HG03039 (cell line): ENCODE data around the gene DISP2.

ENCODE experiments used
- ATAC-seq: cut with Tn5 transposase; IDR thresholded peaks from one replicate; pipeline ENCODE4 v1.9.1; 2021; ENCODE audit warnings: mild to moderate bottlenecking, moderate library complexity; ENCODE audit not compliant: unreplicated experiment

DISP2 gene

DNA sequence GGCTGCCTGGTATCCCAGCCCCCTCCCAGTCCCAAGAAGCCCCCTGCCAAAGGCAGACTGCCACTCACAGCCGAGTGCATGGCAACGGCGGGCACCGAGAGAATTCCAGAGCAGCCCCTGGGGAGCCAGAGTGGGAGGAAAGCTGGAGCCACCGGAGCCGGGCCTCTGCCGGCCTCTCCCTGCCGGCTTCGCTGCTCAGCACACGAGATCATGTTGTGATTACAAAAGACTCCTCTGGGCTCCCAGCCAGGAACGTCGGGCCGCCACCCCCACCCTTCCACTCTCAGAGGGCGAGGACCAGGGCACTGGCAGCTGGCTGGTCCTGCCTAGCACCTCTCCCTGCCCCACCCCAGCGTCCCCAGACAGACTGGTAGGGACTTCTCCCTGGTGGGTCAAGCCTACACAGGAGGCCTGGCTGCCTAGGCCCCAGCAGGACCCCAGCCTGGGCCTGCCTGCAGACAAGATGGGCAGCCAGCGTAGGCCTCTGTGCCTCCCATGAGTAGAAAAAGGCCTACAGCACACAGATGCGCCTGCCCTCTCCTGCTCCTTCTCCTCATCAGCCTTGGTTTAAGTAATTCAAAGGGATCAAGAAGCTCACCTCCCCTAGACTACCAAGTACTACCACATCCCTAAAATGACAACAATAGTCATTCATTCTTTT, 17.1 kb upstream of the DISP2 start, which contains the start of gene CCDC9B:
CCDC9B (minus strand) TSS at position 200 of the 661 bp plus-strand sequence; CDS start at position 80, 120 bp downstream.
- no peak for ATAC-seq

DNA sequence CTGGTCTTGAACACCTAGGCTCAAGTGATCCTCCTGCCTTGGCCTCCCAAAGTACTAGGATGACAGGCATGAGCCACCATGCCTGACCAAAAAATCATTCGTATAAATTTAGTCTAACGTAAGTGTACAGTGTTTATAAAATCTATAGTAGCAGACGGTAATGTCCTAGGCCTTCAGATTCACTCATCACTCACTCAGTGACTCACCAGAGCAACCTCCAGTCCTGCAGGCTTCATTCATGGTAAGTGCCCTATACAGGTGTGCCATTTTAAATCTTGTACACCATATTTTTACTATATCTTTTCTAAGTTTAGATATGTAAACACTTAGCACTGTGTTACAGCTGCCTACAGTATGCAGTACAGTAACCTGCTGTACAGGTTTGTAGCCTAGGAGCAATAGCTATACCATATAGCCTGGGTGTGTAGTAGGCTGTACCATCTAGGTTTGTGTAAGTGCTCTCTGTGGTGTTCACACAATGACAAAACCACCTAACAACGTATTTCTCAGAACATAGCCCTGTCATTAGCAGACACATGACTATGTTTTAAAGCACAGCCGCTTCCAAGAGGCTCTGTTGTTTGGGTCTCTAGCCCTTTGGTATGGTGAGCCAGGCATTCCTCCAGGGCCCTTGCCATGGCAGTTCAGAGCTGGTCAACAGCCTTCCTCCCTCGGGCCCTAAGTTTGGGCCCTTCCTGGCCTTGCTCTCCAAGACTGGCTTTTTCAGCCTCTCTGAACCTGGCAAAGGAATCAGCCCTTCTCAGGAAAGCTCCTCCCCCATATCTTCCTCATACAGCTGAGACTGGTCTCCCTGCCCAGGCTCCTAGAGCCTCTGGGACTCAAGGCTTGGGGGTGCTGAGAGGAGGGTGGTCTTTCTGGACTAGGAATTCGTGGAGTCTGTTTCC, 15.4 kb upstream of the DISP2 start:
- no peak for ATAC-seq

DNA sequence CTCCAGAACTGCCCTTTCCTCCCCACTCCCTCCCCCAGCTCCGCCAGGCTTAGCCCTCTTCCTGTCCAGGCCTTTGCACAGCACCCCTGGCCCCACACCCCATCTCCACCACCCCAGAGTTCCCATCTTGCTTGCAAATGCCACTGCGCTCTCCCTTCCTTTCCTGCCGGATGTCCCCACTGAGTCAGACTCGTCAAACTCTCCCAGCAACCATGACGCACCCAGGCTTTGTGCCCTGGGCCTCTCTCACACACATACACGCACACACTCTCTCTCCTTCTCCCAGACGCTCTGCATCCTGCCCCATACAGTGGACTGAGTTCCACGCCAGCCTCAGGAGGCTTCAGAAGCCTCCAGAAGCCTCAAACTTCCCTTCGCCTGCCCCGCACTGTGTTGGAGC, 14.5 kb upstream of the DISP2 start:
- ATAC-seq, result no peak

DNA sequence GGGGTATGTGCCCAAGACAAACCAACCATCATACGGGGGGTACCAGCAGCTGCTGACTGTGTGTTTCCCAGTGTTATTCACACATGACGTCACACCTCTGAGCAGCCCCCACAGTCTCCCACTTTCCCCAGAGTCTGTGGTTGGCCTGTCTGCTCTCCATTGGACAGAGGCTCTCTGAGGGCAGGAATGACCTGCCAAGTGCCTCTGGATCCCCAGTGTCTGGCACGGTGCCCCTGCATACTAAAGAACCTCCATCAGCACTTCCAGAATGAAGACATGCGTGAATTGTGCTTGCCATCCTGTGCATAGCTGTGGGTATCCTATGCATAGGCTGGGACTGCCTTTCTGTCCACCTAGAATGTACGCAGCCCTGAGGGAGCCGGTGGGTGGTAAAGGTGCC, 13.8 kb upstream of the DISP2 start:
- no peak for ATAC-seq

DNA sequence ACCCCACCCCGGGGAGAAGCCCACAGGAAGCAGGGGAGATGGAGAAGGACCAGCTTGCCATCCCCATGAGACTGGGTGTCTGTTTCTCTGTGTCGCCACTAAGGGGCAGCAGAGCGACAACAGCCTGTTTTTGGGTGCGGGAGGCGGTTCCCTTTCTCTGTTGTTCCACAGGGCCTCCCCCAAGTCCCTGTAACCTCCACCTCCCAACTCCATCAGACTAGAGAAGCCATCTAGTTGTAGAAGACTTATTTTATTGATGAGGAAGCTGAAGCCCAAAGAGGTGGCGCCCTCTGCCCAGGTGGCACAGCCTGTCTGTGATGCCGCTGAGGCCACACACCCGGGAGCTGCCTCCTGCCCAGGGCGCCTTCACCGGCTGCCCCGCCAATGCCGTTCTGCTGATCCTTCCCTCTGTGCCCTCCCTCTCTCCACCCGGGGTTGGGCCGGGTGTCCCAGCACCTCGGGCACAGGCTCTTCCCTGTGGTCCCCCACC, 13.3 kb upstream of the DISP2 start:
- no peak for ATAC-seq

DNA sequence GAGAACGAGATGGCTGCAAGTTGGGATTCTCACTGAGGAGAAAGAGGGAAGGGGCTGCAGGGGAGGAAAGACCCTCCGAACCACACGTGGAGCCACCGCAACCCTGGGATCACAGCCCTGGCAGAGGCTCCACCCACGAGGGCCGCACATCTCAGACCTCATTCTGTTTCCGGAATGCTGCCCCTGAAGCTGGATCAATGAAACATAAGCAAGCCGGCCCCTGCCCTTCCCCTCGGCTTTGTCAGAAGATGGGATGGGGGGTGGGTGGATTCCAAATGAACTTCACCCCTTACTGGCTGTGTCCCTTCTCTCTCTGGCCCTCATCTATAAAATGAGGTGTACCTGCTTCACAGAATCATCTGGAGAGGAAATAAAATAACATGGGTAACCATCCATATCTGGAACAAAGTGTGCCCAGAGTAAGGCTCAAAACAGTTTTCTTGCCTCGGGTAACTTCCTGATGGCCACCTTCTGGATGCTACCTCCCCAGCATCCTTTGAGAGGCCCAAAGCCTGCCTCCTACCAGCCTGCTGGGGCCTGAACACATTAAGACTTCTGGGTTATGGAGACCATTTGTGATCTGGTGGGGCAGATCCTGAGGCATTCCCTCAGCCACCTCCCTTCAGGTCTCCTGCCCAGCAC, 12.7 kb upstream of the DISP2 start:
- no peak for ATAC-seq

DNA sequence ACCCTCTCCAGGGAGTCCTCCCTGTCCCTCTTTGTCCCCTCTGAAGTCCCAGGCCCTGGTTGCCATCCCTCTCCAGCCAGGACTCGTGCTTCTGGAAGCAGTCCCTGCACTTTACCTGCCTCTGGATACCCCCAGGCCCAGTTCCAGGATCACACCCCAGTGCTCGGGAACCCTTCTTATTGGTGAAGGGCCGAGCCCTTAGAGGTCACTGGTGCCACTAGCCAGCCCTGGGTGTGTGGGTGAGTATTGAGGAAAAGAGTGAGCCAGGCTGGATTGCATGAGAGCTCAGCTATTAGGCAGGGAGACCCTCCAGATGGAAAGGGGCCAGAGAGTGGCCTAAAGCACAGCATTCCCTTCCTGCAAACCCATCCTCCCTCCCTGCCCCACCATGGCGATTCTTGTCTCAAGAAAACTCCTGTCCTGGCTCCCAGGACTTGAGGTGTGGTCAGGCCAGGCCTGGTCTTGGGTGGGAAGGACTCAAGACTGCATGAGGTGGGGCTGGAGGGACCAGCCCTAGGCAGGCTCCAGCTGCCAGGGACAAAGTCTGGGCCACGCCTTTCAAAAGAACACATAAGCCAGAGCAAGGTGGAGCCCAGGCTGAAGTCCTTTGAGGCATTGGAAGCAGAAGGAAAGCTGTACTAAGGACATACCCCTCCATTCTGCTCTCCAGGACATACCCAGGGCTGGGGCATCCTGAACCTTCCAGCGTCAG, 12.0 kb upstream of the DISP2 start:
- ATAC-seq, result no peak

DNA sequence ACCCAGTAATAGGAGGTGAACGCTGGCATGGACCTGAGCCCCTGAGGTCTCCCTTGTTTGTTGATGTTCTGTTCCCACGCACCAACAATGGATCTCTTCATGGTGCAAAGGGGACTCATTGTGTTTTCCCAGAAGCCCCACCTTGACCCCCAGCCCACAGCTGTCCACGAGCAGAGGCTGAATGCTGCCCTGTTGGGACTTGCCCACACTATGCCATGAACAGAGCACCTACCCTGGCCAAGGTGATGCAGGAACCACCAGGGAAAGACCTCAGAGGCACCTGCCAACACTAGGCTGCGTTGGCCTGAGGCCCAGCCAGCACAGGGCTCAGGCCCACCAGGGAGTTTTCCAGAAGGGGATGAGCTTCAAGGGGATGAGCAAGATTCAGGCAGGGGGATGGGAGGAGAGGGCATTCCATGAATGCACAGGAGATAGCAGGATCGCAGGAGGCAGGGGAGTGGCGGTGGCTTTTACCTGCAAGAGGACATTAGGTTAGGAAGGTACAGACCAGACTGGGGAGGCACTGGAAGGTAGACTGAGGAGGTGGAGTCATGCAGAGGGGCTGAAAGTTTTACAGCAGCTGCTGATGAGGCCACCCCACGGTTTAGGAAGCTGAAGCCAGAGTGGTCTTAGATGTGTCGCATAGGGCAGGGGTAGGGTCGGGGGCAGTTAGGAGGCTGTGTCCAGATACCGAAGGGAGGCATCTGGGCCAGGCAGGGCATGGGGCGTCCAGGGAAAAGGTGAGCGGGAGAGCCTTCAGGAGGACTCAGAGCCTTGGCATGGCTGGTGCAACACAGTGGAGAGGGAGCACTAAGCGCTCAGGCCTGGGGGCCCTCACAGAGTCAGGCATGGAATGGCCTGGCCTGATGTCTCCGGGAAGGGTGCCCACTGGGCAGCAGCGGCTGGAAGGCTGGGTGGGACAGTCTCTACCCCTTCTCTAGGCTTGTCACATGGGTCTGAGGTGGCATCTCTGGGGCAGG, 11.2 kb upstream of the DISP2 start:
- ATAC-seq, result no peak

DNA sequence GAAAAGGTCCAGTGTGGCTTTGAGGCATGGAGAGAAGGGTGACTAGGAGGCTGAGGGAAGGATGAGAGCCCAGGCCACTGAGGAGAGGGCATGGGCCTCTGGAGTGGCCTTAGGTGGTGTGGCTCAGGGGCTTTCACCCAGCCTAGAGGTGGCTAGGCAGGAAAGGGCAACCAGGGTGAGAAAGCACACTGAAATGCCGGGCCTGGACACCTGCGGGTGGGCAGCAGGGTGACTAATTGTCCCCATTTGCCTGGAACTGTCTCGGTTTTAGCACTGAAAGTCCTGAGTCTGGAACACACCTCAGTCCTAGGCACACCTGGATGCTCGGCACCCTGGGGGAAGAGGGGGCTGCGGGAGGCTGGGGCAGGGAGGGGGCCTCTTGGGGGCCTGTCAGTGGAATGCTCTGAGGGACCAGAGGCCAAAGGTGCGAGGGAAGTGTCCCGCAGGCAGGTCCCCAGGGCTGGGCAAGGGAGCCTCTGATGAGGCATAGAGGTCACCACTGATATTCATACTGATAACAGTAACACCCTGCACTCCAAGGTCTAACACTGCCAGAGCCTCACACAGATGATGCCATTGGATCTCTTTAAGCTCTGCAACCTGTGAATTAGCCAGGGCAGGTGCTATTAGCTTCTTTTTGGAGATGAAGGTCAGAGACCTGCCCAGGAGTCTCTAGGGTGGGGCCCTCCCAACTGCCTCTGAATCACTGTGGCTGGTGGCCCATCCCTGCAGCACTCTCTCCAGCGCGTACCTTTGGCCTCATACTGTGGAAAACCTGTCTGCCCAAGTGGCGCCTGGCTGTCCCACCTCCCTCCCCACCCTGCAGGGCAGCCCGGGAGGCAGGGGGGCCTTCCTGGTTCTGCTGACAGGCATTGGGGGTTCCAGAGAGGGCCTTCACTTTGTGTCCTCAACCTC, 10.2 kb upstream of the DISP2 start:
- no peak for ATAC-seq

DNA sequence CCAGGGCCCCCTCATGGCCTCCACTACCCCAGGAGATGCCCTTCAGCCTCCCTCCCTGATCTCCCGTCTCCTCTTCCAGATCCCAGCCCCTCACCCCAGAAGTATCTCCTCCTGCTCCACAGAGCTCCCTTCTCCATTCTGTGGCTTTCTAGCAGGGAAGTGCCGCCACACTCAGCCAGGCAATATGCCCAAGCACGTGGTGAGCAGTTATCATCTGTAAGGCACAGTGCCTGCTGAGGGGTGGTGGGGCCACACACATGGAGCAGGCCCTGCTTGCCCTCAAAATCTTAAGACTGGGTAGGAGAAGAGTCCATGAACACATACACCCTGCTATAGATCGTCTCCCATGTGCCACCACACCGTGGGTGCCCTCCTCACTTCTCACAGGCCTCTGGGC, 9.5 kb upstream of the DISP2 start:
- ATAC-seq, result no peak

DNA sequence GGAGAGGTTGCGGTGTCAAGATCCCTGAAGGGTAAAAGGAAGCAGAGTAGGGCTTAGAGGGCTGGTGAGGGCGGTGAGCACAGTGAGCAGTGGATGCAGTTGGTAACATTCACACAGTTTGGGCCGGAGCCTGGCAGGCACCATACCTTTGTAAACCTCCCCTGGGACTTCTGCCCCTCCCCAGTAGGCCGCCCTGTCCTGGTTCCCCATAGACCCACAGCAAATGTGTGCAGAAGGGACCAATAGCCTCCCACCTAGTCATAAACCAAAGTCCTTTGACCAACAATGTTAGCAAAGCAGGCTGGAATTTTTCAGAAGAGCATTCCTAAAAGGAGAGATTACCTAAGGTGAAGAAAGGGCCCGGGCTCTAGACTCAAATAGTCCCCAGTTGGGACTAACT, 8.9 kb upstream of the DISP2 start:
- ATAC-seq, result no peak

DNA sequence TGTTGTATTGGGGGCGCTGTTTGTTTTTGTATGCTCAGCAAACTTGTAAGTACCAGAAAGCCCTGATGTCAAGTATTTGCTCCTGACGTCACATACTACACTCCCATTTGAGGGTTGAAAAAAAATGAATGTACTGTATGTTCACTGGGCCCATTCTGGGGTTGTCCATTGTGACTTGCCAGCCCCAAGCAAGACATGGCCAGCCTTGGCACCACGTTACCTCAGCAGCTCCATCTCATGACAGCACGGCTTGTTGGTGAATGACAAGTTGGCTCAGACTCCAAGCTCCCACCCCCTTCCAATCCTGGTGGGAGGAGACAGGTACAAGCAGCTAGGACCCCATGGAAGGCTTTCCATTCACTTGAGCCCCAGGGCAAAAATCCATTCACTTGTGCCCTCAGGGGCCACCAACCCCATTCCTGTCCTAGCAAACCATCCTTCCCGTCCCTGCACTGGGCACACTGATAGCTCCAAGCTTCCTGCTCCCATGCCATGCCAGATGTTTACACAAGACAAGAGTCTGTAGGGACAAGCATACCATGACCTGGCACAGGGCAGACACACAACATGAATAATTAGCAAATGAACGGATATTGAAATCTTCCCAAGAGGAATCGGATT, 5.6 kb upstream of the DISP2 start:
- ATAC-seq, result no peak

DNA sequence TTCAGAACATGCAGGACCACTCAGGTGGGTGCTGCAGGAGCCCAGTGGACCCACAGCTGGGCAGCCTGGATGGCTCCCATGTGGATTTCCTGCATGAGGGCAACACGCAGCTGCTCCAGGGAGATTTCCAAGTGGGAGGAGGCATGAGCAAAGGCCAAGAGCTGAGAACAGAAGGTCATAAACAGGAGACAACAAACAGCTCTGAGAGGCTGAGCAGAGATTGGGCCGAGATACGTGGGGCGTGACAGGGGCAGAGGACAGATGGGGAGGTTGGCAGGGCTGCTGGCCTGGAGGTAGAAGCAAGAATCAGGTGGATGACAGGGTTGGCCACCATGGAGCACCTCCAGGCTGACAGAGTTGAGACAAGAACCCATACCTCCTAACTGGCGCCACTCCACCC, 4.3 kb upstream of the DISP2 start:
- ATAC-seq, result no peak

DNA sequence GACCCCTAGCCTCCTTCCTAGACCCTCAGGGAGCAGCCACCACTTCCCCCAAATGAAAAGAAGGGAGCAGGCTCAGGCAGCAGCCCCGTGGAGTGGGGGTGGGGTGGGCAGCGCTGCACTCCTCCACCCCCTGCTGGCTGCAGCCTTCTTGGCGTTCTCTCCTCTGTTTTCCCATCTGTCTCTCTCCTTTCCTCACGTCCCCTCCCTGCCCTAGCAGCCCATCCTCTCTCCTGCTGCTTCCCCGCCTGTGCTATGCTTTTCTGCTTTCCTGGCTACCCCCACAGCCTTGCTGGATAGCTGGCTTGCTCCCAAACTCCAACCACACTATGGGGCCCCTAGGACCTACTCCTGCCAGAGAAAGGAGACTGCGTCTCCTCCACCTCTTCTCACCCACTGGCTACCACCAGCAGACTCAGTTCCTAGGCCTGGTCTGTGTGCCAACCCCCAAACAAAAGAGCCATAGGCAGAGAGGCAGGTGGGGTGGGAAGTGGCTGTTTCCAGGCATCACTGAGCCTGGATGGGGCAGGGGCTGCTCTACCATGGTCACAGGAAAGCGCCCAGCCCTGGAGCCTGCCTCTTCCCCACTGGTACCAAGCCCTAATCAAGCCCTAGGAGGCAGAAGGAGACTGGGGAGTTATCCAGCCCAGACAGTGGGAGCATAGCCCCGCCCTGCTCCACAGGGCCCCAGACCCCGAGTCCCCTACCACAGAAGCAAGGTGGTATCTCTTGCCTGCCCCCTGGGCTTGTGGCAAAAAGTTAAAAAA, 3.4 kb upstream of the DISP2 start:
- no peak for ATAC-seq

DNA sequence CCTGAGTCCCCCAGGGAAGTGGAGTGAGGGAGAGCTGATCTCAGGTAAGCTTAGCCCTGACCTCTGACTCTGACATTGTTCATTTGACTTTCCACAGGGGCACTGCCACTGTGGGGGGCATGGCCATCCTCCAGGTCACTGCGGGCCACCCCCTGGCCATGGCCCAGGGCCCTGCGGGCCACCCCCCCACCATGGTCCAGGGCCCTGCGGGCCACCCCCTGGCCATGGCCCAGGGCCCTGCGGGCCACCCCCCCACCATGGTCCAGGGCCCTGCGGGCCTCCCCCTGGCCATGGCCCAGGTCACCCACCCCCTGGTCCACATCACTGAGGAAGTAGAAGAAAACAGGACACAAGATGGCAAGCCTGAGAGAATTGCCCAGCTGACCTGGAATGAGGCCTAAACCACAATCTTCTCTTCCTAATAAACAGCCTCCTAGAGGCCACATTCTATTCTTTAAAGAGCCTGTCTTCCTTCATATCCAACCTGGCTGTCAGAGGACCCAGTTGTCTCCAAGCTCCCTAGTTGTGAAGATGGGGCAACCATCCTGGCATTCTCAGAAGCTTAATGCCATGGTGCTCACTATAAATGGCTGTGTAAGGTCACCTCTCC, 1.9 kb upstream of the DISP2 start:
- ATAC-seq, result no peak

DNA sequence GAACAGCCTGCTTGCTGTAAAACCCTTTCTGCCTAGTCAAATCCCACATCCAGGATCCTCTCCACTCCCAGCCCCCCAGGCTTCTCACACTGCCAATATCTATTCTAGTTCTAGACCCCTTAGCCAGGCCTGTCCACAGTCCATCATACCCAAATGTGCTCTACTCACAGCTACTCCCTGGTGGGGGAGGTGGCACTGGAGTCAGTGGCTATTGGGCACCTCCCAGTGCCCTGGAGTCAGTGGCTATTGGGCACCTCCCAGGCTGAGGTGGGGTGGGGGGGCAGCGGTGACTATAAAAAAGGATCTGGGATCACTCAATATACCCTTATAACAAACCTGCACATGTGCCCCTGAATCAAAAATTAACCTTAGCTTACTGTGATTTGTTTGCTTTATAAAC, 773 bp upstream of the DISP2 start:
- ATAC-seq, result no peak
